ENCODE data around the gene PUDP. TPM values are rescaled to one million over a fixed set of nuclear protein-coding genes. Genes with fewer than 3 reads are reported as not detected.

Gene PUDP
- total RNA-seq, 6 experiments from 2014 or later: 8.8 to 18.4 (median 11.8) TPM

DNA sequence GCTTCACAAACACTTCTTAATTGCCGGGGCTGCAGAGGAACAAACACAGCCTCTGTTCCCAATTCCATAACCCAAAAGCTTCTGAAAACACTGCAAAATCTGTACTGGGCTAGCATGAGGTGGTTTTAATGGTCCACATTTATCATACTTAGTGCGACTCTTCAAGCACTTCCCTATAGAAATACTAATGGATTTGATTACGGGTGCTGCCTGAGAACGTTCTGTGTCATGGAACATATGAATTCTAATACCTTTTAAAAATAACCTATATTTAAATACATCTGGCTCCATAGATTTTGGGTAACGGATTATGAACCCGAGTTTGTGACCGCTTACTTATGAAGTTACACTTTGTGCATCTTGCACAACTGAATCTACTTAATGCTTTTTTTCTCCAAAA lies 35.9 kb downstream of the PUDP start:
- DNase-seq (no peak), ATAC-seq (no peak)
- H3K4me3 ChIP-seq: no peak overlapping the region
- H3K27ac ChIP-seq: no peak overlapping the region
- H3K36me3 ChIP-seq: no peaks in the 10 kb centered on the region
- WGBS (ENCODE audit: insufficient coverage, low coverage, low lambda C conversion rate, missing lambda C conversion rate): 94% methylated on average over 7 of the region's 7 CpGs
- TF ChIP-seq, protein P1, sequence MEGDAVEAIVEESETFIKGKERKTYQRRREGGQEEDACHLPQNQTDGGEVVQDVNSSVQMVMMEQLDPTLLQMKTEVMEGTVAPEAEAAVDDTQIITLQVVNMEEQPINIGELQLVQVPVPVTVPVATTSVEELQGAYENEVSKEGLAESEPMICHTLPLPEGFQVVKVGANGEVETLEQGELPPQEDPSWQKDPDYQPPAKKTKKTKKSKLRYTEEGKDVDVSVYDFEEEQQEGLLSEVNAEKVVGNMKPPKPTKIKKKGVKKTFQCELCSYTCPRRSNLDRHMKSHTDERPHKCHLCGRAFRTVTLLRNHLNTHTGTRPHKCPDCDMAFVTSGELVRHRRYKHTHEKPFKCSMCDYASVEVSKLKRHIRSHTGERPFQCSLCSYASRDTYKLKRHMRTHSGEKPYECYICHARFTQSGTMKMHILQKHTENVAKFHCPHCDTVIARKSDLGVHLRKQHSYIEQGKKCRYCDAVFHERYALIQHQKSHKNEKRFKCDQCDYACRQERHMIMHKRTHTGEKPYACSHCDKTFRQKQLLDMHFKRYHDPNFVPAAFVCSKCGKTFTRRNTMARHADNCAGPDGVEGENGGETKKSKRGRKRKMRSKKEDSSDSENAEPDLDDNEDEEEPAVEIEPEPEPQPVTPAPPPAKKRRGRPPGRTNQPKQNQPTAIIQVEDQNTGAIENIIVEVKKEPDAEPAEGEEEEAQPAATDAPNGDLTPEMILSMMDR (IDR thresholded peaks at IDR 0.05): no peak
- TF ChIP-seq POLR2A (IDR thresholded peaks at IDR 0.05): no peak
- H3K27me3 ChIP-seq: no peaks in the 10 kb centered on the region
- H3K9me3 ChIP-seq: no peaks in the 10 kb centered on the region
- intact Hi-C loops (cut with DNase I): no loop called here
- H3K4me1 ChIP-seq: peaks cover 0 to 8% (median 0%) of the 10 kb centered on the region in 4 donors

DNA sequence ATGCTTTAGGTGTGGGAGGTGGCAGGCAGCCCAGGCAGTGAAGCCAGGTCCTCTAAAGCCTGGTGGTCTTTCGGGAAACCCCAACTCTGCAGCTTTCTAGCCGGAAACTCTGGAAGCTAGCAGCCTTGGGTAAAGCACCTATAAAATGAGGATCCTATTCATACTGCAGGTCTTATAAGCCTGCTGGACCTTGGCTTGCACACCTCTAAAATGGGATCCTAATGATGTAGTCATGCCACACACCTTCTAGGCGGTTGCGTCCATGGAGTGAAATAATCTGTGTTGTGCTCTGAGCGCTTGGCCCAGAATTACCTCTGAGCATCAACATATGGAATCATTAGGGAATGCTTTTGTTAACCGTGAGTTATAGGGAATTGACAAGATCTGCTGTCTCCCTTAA lies 36.4 kb downstream of the PUDP start:
- H3K27ac ChIP-seq: no peak overlapping the region
- H3K4me1 ChIP-seq: peaks cover 0 to 8% (median 0%) of the 10 kb centered on the region in 4 donors
- H3K9me3 ChIP-seq: no peaks in the 10 kb centered on the region
- no peaks in the 10 kb centered on the region for H3K27me3 ChIP-seq
- TF ChIP-seq POLR2A (IDR thresholded peaks at IDR 0.05): no peak
- TF ChIP-seq, protein P1 (IDR thresholded peaks at IDR 0.05): no peak
- intact Hi-C loops (cut with DNase I): no loop called here
- DNase-seq (no peak), ATAC-seq (no peak)
- 87% methylated on average over 4 of the region's 6 CpGs for WGBS (ENCODE audit: insufficient coverage, low coverage, low lambda C conversion rate, missing lambda C conversion rate)
- no peaks in the 10 kb centered on the region for H3K36me3 ChIP-seq
- H3K4me3 ChIP-seq: no peak overlapping the region

DNA sequence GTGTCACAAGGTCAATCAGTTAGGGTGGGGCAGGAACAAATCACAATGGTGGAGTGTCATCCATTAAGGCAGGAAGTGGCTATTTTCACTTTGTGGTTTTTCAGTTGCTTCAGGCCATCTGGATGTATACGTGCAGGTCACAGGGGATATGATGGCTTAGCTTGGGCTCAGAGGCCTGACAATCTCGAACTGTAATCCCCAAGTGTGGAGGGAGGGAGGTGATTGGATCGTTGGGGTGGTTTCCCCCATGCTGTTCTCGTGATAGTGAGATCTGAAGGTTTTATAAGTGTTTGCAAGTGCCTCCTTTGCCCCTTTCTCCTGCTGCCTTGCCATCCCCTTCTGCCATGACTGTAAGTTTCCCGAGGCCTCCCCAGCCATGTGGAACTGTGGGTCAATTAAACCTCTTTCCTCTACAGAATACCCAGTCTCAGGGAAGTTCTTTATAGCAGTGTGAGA lies 37.1 kb downstream of the PUDP start:
- WGBS (ENCODE audit: insufficient coverage, low coverage, low lambda C conversion rate, missing lambda C conversion rate): 58% methylated on average over 2 of the region's 5 CpGs
- Histone ChIP-seq H3K27ac (no peak overlapping the region), H3K4me3 (no peak overlapping the region), H3K4me1 (peaks cover 0 to 8% (median 0%) of the 10 kb centered on the region in 4 donors), H3K36me3 (no peaks in the 10 kb centered on the region), H3K9me3 (no peaks in the 10 kb centered on the region), H3K27me3 (no peaks in the 10 kb centered on the region)
- TF ChIP-seq, protein P1 (IDR thresholded peaks at IDR 0.05): no peak
- no peak for TF ChIP-seq POLR2A (IDR thresholded peaks at IDR 0.05)
- intact Hi-C loops (cut with DNase I): no loop called here
- no peak for DNase-seq
- ATAC-seq: no peak

DNA sequence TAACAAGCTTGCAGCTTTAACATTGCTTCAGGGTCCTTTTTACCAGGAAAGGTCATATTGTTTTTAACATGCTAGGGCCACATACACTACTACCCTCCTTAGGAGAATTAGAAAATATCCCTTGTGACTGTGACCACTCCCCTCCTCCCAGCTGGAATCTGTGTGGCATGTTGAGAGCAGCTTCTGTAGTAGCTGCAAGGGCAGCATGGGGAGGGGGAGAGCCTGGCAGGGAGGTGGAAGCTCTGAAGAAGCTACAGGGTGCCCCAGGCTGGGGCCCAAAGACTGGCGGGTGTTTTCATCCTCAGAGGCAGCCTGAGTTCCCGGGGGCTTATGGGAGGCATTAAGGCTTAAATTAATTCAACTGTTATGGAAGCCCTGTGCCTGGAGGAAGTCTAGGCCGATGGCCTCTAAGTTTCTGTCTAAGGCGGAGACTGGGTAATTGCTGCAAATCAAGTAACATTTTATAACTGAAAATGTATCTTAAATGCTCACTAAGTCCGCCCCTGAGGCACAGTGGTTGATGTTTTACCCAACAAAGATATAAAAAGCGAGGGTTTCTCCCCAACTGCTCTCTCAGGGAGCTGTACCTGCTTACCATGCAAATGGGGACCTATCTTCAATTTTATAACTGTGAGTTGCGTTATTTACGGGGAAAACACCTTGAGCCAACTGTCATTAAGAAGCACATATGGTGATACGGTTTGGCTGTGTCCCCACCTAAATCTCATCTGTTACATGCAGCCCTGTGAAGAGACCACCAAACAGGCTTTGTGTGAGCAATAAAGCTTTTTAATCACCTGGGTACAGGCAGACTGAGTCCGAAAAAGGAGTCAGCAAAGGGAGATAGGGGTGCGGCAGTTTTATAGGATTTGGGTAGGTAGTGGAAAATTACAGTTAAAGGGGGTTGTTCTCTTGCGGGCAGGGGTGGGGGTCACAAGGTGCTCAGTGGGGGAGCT lies 37.8 kb downstream of the PUDP start:
- Histone ChIP-seq H3K9me3 (no peaks in the 10 kb centered on the region), H3K4me3 (no peak overlapping the region), H3K4me1 (peaks cover 0 to 8% (median 0%) of the 10 kb centered on the region in 4 donors), H3K27ac (no peak overlapping the region), H3K27me3 (no peaks in the 10 kb centered on the region), H3K36me3 (peaks cover 0 to 2% (median 0%) of the 10 kb centered on the region in 4 donors)
- intact Hi-C loops (cut with DNase I): no loop called here
- no peak for TF ChIP-seq POLR2A (IDR thresholded peaks at IDR 0.05)
- TF ChIP-seq, protein P1 (IDR thresholded peaks at IDR 0.05): no peak
- no peak for ATAC-seq
- WGBS (ENCODE audit: insufficient coverage, low coverage, low lambda C conversion rate, missing lambda C conversion rate): 86% methylated on average over 10 of the region's 12 CpGs
- no peak for DNase-seq
